ENCODE results near the gene SCAPER.

GRCh38 chr15:76447728-76448441 is 457.3 kb downstream of the SCAPER start:
- no peak for TF ChIP-seq ZNF211 (tag by site-specific recombination; IDR thresholded peaks at IDR 0.05; ENCODE audit: low read depth)
- TF ChIP-seq, protein P1, sequence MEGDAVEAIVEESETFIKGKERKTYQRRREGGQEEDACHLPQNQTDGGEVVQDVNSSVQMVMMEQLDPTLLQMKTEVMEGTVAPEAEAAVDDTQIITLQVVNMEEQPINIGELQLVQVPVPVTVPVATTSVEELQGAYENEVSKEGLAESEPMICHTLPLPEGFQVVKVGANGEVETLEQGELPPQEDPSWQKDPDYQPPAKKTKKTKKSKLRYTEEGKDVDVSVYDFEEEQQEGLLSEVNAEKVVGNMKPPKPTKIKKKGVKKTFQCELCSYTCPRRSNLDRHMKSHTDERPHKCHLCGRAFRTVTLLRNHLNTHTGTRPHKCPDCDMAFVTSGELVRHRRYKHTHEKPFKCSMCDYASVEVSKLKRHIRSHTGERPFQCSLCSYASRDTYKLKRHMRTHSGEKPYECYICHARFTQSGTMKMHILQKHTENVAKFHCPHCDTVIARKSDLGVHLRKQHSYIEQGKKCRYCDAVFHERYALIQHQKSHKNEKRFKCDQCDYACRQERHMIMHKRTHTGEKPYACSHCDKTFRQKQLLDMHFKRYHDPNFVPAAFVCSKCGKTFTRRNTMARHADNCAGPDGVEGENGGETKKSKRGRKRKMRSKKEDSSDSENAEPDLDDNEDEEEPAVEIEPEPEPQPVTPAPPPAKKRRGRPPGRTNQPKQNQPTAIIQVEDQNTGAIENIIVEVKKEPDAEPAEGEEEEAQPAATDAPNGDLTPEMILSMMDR (tag by site-specific recombination; IDR thresholded peaks at IDR 0.05), result no peak
- no peak for TF ChIP-seq REPIN1 (tag by site-specific recombination; IDR thresholded peaks at IDR 0.05; ENCODE audit: low read depth)
- TF ChIP-seq ZNF274 (IDR thresholded peaks at IDR 0.05; ENCODE audit: low read length), result no peak
- no peak for TF ChIP-seq ZNF274 (tag by site-specific recombination; IDR thresholded peaks at IDR 0.05; ENCODE audit: borderline replicate concordance)
- no peak for TF ChIP-seq ZNF133 (tag by site-specific recombination; IDR thresholded peaks at IDR 0.05)
- no peak for TF ChIP-seq ZBTB49 (tag by site-specific recombination; IDR thresholded peaks at IDR 0.05; ENCODE audit: low read depth)
- no peak for TF ChIP-seq GLI4 (tag by site-specific recombination; IDR thresholded peaks at IDR 0.05)
- TF ChIP-seq ZFHX2 (tag by site-specific recombination; conservative IDR thresholded peaks at IDR 0.05), result no peak
- no peak for TF ChIP-seq ZNF580 (tag by site-specific recombination; IDR thresholded peaks at IDR 0.05)
- TF ChIP-seq, protein P2, sequence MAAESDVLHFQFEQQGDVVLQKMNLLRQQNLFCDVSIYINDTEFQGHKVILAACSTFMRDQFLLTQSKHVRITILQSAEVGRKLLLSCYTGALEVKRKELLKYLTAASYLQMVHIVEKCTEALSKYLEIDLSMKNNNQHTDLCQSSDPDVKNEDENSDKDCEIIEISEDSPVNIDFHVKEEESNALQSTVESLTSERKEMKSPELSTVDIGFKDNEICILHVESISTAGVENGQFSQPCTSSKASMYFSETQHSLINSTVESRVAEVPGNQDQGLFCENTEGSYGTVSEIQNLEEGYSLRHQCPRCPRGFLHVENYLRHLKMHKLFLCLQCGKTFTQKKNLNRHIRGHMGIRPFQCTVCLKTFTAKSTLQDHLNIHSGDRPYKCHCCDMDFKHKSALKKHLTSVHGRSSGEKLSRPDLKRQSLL (tag by site-specific recombination; IDR thresholded peaks at IDR 0.05), result no peak
- TF ChIP-seq TSHZ1 (tag by site-specific recombination; IDR thresholded peaks at IDR 0.05; ENCODE audit: borderline replicate concordance), result no peak
- TF ChIP-seq ZFP41 (tag by site-specific recombination; IDR thresholded peaks at IDR 0.05; ENCODE audit: borderline replicate concordance), result no peak
- TF ChIP-seq BCL11B (tag by site-specific recombination; IDR thresholded peaks at IDR 0.05; ENCODE audit: low read depth), result no peak
- no peak for TF ChIP-seq ZNF623 (tag by site-specific recombination; IDR thresholded peaks at IDR 0.05)

Measured in HEK293 (cell line).